NCI-H2196 (cell line): ENCODE measurements around the gene SHISA7.

Experiments used
- DNase-seq: peaks from one replicate; lab custom pipeline; 2025; ENCODE audit not compliant: unreplicated experiment; lab: John Stamatoyannopoulos, UW

The SHISA7 gene

DNA sequence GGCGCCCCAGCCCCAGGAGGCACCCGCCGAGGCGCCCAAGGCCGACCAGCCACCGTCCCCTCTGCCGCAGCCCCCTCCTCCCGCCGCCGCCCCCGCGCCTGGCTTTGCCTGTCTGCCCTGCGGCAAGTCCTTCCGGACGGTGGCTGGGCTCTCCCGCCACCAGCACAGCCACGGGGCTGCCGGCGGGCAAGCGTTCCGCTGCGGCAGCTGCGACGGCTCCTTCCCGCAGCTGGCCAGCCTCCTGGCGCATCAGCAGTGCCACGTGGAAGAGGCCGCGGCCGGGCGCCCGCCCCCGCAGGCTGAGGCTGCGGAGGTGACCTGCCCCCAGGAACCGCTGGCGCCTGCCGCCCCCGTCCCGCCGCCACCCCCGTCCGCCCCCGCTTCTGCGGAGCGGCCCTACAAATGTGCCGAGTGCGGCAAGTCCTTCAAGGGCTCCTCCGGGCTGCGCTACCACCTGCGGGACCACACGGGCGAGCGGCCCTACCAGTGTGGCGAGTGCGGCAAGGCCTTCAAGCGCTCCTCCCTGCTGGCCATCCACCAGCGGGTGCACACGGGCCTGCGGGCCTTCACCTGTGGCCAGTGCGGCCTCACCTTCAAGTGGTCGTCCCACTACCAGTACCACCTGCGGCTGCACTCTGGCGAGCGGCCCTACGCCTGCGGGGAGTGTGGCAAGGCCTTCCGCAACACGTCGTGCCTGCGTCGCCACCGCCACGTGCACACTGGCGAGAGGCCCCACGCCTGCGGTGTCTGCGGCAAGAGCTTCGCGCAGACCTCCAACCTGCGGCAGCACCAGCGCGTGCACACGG is 39.3 kb upstream of the SHISA7 start:
- DNase-seq, result no peak

DNA sequence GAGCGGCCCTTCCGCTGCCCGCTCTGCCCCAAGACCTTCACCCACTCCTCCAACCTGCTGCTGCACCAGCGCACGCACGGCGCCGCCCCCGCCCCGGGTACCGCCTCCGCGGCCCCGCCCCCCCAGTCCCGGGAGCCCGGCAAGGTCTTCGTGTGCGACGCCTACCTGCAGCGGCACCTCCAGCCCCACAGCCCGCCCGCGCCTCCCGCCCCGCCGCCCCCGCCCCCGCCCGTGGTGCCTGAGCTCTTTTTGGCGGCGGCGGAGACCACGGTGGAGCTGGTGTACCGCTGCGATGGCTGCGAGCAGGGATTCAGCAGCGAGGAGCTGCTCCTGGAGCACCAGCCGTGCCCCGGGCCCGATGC is 38.7 kb upstream of the SHISA7 start:
- DNase-seq, result no peak

DNA sequence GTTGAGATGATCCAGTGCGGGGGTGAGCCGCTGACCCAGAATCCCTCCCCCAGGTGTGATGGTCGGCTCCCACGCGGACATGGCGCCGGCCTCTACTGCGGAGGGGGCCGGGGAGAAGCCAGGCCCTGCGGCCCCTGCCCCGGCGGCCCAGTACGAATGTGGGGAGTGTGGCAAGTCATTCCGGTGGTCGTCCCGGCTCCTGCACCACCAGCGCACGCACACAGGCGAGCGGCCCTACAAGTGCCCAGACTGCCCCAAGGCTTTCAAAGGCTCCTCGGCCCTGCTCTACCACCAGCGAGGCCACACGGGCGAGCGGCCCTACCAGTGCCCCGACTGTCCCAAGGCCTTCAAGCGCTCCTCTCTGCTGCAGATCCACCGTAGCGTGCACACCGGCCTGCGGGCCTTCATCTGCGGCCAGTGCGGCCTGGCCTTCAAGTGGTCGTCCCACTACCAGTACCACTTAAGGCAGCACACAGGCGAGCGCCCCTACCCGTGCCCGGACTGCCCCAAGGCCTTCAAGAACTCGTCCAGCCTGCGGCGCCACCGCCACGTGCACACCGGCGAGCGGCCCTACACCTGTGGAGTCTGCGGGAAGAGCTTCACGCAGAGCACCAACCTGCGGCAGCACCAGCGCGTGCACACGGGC is 38.2 kb upstream of the SHISA7 start:
- no peak for DNase-seq

DNA sequence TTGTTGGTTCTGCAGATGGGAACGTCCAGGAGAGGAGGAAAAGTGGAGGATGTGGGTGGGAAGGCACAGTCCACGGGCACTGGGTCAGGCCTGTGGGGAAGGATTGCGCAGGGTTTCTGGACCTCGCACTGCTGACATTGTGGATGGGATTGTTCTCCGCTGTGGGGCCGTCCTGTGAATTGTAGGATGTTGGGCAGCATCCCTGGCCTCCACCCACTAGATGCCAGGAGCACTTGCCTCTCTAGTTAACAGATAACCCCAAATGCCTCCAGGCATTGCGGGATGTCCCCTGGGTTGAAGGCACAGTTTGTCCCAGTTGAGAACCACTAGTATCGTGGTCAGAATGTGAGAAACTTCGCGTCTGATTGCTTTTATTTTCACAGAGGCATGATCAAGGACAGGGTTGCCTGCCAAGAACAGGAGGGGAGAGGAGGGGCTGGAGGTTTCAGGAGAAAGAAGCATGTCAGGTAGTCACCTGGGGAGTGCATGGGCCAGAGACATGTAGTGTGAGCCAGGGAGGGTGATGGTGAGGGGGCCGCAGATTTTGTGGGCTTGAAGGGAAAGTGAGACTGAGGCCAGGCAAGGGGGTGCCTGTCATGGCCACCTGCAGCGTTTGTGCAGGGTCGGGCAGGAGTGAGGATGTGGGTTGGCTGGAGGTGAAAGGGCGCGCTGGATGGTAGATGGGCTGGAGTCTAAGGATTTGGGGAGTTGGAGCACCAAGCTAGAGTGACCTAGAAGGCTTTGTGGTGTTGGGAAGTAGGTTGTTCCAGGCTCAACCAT is 36.5 kb upstream of the SHISA7 start:
- no peak for DNase-seq

DNA sequence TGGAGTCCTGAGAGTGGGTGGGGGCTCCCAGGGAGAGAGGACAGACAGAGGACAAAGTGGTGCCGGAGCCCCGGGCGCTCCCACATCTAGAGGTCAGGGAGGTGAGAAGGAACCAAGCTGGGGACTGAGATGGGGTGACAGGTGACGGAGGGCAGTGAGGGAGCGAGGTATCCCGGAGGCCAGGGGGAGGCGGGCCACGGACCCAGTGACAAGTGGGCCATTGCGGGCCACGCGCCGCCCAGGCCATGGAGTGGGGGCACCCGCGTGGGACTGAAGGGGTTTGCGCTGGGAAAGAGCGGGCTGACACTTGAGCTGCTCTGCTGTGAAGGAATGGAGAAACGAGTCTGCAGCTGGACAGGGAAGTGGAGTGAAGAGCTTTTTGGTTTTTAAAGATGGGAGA is 35.9 kb upstream of the SHISA7 start:
- DNase-seq, result no peak

DNA sequence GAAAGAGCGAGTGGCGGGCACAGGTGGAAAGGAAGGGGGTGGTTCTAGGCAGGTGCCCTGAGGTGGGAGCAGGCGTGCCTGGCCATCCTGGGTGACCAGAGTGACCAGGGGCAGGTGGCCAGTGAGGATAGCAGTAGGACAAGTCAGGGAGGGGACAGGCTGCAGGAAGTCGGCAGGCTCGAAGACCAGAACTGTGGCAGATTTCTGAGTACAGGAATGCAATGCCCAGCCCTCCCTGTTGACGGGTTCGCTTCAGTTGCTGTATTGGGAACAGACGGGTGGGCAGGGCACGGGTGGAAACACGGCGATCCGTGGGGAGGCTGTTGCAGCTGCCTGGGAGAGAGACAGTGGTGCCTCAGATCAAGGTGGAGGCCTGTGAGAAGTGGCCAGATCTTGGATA is 35.3 kb upstream of the SHISA7 start:
- no peak for DNase-seq

DNA sequence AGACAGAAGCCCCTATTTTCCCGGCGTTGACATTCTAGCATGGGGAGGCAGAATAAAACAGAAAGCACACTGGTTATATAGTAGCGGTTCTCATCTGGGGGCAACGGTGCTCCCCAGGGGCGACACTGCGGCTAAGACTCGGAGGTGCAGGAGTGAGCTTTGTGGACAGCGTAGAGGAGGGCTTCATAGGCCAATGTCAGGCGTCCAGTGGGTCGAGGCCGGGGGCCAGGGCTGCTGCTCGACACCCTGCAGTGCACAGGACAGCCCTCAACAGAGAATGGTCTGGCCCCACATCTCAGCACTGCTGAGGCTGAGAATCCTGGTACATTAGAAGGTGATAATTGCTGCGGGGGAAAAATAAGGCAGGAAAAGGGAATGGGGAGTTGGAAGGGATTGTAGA is 34.8 kb upstream of the SHISA7 start:
- no peak for DNase-seq

DNA sequence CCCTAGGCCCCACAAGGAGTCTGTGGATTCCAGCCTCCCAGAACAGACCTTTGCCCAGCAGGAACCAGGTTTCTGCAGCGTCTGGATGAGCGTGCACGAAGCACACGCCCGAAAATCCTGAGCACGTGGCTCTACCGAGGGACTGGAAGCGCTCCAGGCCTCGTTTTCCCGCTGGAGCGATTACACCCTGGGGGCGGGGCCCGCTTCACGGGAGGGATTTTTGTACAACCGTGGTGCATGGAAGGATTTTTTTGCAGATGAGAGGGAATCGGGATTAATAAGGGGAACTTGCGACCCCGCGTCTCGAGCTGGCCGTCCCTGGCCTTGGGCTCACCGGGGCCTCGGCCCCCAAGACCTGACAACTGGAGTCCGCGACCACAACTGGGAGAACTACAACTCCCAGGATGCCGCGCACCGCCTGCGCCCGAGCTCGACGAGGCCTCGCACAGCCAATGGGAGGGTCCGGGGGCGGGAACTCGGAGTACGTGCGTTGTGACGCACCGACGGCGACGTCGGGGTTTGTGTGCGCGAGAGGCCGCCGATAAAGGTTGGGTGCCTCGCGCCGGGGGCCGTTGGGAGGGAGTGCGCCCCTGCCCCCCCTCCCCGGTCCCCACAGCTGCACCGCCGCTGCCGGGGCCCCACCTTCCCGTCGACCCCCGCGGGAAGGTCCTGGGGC is 33.1 kb upstream of the SHISA7 start, which contains the start of gene ZNF628:
Gene ZNF628 (plus strand): TSS at position 518 of the 676 bp plus-strand sequence. CDS start 3,294 bp downstream, outside the sequence.
- DNase-seq, result peak; percentile 98

DNA sequence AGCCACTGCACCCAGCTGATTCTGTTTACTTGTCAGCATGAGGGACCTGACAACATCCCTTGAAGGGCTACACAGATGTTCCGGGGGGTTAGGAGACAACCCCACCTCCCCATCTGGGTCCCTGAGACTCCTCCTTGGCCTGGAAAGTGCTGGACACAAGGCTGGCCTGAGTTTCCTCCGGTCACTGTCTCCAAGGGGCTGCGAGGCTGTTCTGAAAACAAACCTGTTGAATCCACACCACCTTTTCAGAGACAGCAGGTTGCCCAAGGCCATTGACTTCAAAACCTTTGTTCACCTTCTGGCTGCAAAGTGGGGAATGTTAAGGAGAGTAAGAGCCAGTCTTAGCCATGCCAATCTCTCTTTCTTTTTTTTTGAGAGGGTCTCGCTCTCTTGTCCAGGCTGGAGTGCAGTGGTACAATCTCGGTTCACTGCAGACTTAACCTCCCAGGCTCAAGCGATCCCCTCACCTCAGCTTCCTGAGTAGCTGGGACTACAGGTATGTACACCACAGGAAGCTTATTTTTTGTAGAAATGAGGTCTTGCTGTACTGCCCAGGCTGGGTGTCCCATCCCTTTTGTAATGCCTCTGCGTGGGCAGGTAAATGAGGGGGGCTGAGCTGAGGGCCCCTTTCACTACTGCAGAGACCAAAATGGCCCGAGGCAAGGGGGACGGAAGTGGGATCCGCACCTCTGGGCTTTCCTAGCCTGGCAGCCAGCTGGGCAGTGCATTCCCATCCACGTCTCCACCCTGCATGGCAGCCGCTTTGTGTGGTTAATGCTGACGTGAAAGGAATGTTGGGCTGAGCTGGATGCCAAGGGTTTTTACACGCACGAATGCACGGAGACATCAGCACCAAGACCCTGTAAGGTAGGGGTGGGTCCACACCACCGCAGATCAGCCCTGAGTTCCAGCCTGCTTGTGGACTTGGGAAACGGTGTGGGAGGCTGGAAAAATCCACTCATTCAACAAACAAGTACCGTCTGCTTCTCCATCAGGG is 31.5 kb upstream of the SHISA7 start:
- no peak for DNase-seq

DNA sequence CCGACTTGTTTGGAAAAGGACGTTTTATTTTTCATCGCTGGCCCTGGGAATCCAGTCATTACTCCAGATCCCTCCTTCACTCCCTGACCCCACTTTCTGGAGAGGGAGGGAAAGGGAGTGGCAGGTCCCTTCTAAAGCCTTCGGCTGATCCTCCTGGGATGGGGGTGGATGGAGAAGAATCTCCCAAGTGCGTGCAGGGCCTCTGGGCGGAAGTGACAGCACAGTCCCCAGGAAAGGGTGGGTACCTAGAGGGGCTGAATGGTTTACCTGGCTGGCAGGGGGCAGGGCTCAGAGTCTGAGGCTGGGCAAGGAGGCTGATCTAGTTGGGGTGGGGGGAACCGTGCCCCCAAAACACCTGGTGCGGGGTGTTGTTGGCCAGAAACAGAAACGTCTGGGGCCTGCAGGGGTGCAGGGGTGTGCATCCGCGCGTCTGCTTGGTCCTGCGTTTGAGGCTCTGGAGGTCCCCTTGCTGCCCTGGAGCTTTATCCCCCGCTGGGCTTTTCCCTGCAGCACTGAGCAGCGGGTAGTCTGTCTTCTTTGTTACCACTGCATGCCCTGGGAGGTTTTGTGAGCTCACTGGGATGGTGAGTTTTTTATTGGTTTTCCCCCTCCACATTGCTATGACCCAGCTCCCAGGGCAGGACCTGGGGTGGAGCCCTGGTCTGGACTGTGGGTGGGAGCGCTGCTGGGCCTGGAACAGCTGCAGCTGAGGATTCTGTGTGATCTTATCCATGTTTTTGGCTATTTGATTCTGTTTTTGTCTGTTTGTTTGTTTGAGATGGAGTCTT is 30.3 kb upstream of the SHISA7 start:
- DNase-seq, result no peak

DNA sequence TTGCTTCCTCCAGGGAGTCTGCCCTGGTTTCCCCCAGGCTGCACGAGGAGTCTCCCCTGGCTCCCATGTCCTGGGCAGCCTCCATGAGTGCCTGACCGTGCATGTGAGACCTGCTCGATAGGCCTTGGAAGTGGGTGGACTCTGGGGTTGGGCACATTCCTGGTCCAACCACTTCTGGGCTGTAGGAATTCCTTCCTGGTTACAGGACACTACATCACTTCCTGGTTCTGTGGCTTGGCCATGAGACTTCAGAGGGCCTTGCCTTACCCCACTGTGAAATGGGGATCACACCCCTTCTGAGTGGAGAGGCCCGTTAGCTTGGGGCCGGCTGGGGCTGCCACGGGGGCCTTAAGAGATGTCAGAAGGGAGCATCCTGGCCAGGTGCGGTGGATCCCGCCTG is 29.4 kb upstream of the SHISA7 start:
- DNase-seq, result no peak

DNA sequence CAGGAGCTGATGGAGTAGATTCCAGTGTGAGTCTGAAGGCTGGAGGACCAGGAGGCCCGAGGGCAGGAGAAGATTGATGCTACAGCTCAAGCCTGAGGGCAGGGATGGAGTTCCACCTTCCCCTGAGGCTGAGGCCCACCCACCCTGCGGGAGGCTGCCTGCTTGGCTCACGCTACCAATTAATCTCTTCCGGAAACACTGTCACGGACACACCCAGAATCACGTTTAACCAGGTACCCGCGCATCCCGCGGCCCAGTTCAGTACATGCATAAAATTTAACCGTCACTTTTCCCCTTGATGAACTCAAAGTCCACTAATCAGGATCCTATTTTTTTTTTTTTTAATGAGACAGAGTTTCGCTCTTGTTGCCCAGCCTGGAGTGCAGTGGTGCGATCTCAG is 28.2 kb upstream of the SHISA7 start:
- DNase-seq, result no peak

DNA sequence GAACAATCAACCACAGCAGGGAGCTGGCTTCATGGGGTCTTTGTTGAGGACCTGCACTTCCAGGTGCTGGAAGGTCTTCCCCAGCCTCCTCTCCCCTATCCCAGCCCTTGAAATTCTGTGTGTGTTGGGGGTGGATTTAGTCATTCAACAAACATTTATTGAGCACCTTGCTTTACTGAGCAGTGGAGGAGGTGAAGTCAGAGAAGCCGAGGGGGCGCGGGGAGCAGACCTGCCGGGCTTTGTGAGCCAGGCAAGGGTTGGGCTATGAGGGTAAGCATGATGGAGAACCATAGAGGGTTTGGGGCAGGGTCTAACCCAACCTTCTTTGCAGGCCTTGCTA is 24.9 kb upstream of the SHISA7 start:
- no peak for DNase-seq

DNA sequence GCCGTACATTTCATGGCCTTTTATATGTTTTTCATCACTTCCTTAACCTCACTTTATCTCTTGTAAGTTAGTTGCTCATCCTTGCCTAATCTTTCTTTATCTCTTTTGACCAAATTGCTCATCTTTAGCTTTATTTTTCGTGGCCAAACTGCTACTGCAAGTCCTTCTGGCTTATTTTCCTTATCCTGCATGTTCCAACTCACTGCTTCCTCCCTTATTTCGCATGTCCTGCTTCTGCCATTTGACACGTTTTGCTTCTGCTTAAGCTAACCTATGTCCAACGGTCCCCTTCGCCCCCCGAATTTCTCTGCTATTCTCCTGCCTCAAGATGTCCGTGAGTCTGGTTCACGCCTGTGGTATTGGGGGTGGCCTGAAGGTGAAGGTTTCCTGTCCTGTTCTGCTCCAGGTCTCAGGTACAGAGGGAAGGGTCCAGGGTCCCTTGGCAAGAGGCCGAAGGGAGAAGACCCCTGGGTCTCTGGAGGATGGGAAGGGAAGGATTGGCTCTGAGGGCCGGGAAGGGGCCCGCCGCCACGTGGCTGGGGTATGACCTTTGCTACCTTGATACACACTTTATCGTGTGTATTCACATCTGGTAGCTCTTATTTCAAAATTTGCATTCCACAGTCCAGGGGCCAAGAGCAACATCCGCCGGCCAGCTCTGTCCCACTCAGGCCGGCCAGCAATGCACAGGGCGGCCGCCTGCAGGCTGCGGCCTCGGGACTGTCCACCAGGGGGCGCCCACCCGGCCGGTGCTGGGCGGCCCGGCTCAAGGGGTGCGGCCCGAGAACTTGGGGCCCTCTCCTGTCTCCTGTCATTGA is 24.3 kb upstream of the SHISA7 start:
- DNase-seq, result peak; percentile 49

DNA sequence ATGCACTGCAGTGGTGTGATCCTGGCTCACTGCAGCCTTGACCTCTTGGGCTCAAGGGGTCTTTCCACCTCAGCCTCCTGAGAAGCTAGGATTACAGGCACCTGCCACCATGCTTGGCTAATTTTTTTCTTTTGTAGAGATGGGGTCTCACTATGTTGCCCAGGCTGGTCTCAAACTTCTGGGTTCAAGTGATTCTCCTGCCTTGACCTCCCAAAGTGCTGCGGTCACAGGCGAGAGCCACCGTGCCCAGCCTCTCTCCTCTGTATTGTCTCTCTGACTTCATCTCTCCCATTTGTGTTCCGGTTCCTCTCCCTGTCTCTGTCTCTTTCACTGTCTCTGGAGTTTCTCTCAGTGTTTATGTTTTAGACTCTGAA is 23.1 kb upstream of the SHISA7 start:
- DNase-seq, result no peak

DNA sequence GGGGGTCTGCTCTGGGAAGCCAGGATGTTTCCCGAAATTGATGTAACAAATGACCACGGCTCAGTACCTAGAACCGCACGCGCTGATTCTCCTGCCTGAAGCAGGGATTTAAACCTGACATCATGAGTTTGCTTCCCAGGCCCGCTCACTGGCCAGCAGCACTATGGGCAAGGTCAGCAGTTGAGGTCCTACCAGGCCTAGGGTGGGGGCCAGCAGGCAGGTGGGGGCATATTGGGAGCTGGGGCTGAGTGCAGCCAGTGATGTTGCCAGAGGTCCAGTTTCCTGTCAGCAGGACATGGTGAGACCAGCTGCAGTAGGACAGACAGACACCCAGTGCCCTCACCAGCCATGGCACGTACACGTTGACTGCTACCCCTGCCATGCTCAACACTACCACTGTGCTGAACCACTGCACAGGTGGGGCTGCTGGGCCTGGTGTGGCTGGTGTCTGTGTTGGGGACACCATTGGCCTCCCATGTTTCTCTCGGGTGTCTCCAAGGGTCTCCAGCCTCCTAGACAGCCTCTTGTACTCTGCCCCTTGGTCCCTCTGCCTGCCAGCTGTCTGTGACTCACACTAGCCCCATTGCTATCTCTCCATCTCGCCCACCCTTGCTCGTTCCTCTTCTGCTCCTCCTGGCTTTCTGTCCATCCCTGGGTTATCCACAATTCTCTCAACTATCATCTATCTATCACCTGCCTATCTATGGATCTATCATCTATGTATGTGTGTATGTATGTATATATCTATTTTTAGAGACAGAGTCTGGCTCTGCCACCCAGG is 22.6 kb upstream of the SHISA7 start:
- no peak for DNase-seq

DNA sequence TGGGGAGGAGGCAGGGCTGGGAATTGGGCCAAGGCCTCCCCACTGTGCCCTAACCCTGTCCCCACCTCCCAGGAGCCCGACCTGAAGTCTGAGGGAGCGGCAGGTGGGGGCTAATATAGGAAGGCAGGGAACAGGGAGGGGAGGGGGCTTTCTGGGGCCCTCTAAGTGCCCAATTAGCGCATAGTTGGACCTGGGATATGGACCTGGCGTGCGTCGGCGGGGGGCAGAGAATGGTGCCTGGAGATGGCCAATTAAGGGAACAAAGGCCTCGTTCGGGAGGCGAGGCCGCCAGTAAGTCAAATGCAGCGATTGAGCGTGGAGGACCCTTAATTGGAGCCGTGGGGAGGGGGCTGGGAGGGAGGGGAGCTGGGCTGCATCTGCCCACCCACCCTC is 21.6 kb upstream of the SHISA7 start, which contains the start of gene C19orf85:
Gene C19orf85 (minus strand): TSS at position 90 of the 393 bp plus-strand sequence. CDS start 197 bp downstream, outside the sequence.
- no peak for DNase-seq
